Upper lobe of left lung (tissue), 6 donors: ENCODE data around the gene HBS1L. TPM values are rescaled to one million over a fixed set of nuclear protein-coding genes. Genes with fewer than 3 reads are reported as not detected.

Experiments
- ATAC-seq, 2 donors: fragments of 200-7000 bp; cut with Tn5 transposase; one replicate each; pipeline ENCODE4 v1.9.1; 2022; ENCODE audit warnings: mild to moderate bottlenecking in 2 of 2, moderate library complexity in 2 of 2; ENCODE audit not compliant: low FRiP score in 2 of 2
- DNase-seq, 2 donors: peaks; one replicate each; pipeline ENCODE4 v3.0.0-alpha.2; 2019 to 2020
- H3K27ac ChIP-seq, 4 donors: fragments of 200-600 bp; sonication (generic); one replicate each; pipeline ENCODE4 v1.5.1; 2016 to 2019
- H3K27me3 ChIP-seq, 4 donors: fragments of 200-600 bp; sonication (generic); one replicate each; pipeline ENCODE4 v1.5.1; 2017 to 2019
- H3K36me3 ChIP-seq, 4 donors: fragments of 200-600 bp; sonication (generic); one replicate each; pipeline ENCODE4 v1.5.1; 2016 to 2019
- H3K4me1 ChIP-seq, 4 donors: fragments of 200-600 bp; sonication (generic); one replicate each; pipeline ENCODE4 v1.5.1; 2018 to 2019
- H3K4me3 ChIP-seq, 4 donors: fragments of 200-600 bp; sonication (generic); one replicate each; pipeline ENCODE4 v1.5.1; 2017 to 2019; ENCODE audit warnings: mild to moderate bottlenecking in 2 of 4, moderate library complexity in 1 of 4
- H3K9me3 ChIP-seq, 4 donors: fragments of 200-600 bp; sonication (generic); one replicate each; pipeline ENCODE4 v1.5.1; 2018 to 2019
- CTCF ChIP-seq, 6 experiments: fragments of 450-650 bp in 4 of 6; fragments of 200-600 bp in 2 of 6; sonication (generic) in 2 of 6; IDR thresholded peaks; one replicate each; pipeline ENCODE4 v1.5.1; 2016 to 2019; ENCODE audit warnings: antibody characterized with exemption in 6 of 6
- EP300 ChIP-seq, 4 donors: sonication (generic); formaldehyde crosslinking; IDR thresholded peaks; one replicate each; pipeline ENCODE4 v1.5.1; 2017; ENCODE audit warnings: antibody characterized with exemption in 4 of 4, control low read depth in 2 of 4
- POLR2A ChIP-seq, 4 donors: fragments of 450-650 bp; IDR thresholded peaks; one replicate each; pipeline ENCODE4 v1.5.1; 2016 to 2017; ENCODE audit warnings: antibody characterized with exemption in 4 of 4, mild to moderate bottlenecking in 2 of 4
- POLR2AphosphoS5 ChIP-seq, 2 donors: sonication (generic); formaldehyde crosslinking; IDR thresholded peaks; one replicate each; pipeline ENCODE4 v1.5.1; 2017; ENCODE audit warnings: antibody characterized with exemption in 2 of 2
- WGBS, 2 donors: methylation state at CpG; one replicate each; pipeline ENCODE4 v1.1.5; 2017 to 2018; 5-methylcytosine and 5-hydroxymethylcytosine counted together
- total RNA-seq, 6 donors: library from RNA; depleted of rRNA in 4 of 6; stranded (reverse); fragments of >200 nt in 4 of 6; gene quantifications; one replicate each; pipeline versions ENCODE4 v1.1.0 to v1.2.1, GENCODE V29; 2016 to 2021
- donor health status: DM: no; HTN: no; CAD: no; lungs with moderate emphysema.
- donor health status: DM: no; HTN: yes; CAD: no; lungs with severe emphysema.

Gene HBS1L
- total RNA-seq, 6 donors from 2014 or later, result 16.8 to 47.0 (median 38.5) TPM

- H3K9me3 ChIP-seq, result no peaks in the 10 kb centered on the region
- H3K4me3 ChIP-seq, result no peak overlapping the region
- WGBS, 2 donors, result 59 to 76% methylated on average over 3 of the region's 3 CpGs
- no peaks in the 10 kb centered on the region for H3K4me1 ChIP-seq
- H3K36me3 ChIP-seq, result no peaks in the 10 kb centered on the region
- no peak overlapping the region for H3K27ac ChIP-seq
- no peak for TF ChIP-seq EP300 (IDR thresholded peaks at IDR 0.05)
- no peak for TF ChIP-seq CTCF (IDR thresholded peaks at IDR 0.05)
- TF ChIP-seq POLR2AphosphoS5 (IDR thresholded peaks at IDR 0.05), result no peak
- no peak for TF ChIP-seq POLR2A (IDR thresholded peaks at IDR 0.05)
- ATAC-seq (no peak), DNase-seq (no peak)
- H3K27me3 ChIP-seq, result no peaks in the 10 kb centered on the region
Observed at GRCh38 chr6:135096403-135097130, 41.9 kb upstream of the HBS1L start.

DNA sequence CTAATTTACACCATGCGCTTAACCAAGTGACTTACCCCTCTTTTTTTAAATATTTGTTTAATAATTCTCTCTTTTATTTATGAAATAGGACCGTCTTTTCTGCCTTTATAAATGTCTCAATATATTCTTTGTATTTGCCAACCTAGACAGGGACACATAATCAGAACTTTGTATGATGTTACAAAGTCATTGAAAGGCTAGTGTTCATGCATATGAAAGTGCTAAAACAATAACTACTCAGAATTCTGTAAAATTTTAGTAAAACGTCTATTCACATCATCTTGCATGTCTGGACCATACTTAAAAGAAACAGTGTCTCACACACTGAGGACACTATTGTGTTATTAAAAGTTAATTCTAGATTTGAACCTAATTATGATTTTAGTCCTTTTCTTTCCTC is 41.1 kb upstream of the HBS1L start:
- Histone ChIP-seq H3K36me3 (no peaks in the 10 kb centered on the region), H3K9me3 (no peaks in the 10 kb centered on the region), H3K27me3 (no peaks in the 10 kb centered on the region), H3K4me3 (no peak overlapping the region), H3K27ac (no peak overlapping the region), H3K4me1 (no peaks in the 10 kb centered on the region)
- 74 to 79% methylated on average over 3 of the region's 3 CpGs for WGBS, 2 donors
- no peak for DNase-seq
- ATAC-seq, result no peak
- TF ChIP-seq POLR2A (IDR thresholded peaks at IDR 0.05) (no peak), CTCF (IDR thresholded peaks at IDR 0.05) (no peak), POLR2AphosphoS5 (IDR thresholded peaks at IDR 0.05) (no peak), EP300 (IDR thresholded peaks at IDR 0.05) (no peak)

DNA sequence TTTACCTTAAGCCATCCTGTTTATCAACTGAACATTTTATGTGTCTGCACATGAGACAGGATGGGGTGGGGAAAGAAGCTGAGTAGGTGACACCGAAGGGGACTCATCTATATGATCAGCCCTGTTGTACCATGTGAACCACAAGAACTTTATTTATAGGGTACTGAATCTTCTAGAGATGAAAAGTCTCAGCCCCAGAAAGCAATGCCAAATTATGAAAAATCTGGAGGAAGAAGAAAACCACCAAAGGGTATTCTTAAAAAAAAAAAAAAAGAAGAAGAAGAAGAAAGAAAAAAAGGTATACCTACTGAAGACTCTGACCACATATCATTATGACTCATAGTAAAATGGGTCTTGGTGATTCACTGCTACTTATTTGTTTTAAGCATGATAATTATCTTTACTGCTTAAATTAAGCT is 39.8 kb upstream of the HBS1L start:
- Histone ChIP-seq H3K36me3 (no peaks in the 10 kb centered on the region), H3K27ac (no peak overlapping the region), H3K27me3 (no peaks in the 10 kb centered on the region), H3K4me3 (no peak overlapping the region), H3K9me3 (no peaks in the 10 kb centered on the region), H3K4me1 (no peaks in the 10 kb centered on the region)
- no peak for ATAC-seq
- 71 to 76% methylated on average over 1 of the region's 1 CpG for WGBS, 2 donors
- TF ChIP-seq POLR2AphosphoS5 (IDR thresholded peaks at IDR 0.05) (no peak), POLR2A (IDR thresholded peaks at IDR 0.05) (no peak), EP300 (IDR thresholded peaks at IDR 0.05) (no peak), CTCF (IDR thresholded peaks at IDR 0.05) (no peak)
- DNase-seq, result no peak

DNA sequence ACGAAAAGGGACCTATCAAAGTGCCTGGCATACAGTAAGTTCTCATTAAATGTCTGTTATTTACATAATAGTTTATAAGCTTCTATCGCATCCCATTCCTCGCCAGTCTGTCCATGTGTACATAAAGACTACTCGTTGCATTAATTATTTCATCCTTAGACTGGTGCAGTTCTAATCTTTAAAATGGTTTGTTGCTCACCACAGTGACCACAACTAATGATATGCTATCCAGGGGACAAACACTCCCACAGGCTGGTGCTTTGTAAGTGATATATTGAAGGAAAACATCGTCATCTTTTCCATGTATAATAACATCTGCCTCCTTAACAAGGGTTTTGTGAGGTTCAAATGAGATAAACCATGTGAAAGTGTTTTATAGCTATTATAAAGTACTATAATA is 39.0 kb upstream of the HBS1L start:
- 72 to 89% methylated on average over 5 of the region's 5 CpGs for WGBS, 2 donors
- no peaks in the 10 kb centered on the region for H3K9me3 ChIP-seq
- no peak overlapping the region for H3K27ac ChIP-seq
- H3K4me3 ChIP-seq, result no peak overlapping the region
- ATAC-seq (no peak), DNase-seq (no peak)
- H3K4me1 ChIP-seq, result no peaks in the 10 kb centered on the region
- no peaks in the 10 kb centered on the region for H3K27me3 ChIP-seq
- TF ChIP-seq CTCF (IDR thresholded peaks at IDR 0.05), result no peak
- no peak for TF ChIP-seq POLR2A (IDR thresholded peaks at IDR 0.05)
- TF ChIP-seq POLR2AphosphoS5 (IDR thresholded peaks at IDR 0.05), result no peak
- no peak for TF ChIP-seq EP300 (IDR thresholded peaks at IDR 0.05)
- H3K36me3 ChIP-seq, result no peaks in the 10 kb centered on the region

DNA sequence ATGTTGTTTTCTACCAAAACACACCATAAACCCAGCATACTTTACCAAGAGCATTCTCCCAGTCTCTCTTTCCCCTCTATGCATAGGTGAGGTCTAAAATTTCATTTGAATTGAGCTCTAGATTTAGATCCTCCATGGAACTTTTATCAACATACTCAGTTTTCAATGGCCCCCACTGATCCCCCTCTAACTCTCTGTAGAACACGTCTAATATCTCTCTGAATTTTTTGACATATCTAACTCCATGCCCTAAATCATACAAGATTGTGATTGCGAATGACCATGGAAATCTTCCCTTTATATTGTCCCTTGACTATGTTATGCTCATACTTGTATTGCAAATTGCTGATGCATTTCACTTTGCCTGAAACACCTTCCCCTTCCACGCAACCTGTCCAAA is 38.1 kb upstream of the HBS1L start:
- Histone ChIP-seq H3K4me3 (no peak overlapping the region), H3K27me3 (no peaks in the 10 kb centered on the region), H3K36me3 (no peaks in the 10 kb centered on the region), H3K27ac (no peak overlapping the region), H3K4me1 (no peaks in the 10 kb centered on the region), H3K9me3 (no peaks in the 10 kb centered on the region)
- no peak for DNase-seq
- WGBS, 2 donors, result 92 to 93% methylated on average over 3 of the region's 3 CpGs
- no peak for ATAC-seq
- no peak for TF ChIP-seq POLR2AphosphoS5 (IDR thresholded peaks at IDR 0.05)
- TF ChIP-seq CTCF (IDR thresholded peaks at IDR 0.05), result no peak
- TF ChIP-seq EP300 (IDR thresholded peaks at IDR 0.05), result no peak
- no peak for TF ChIP-seq POLR2A (IDR thresholded peaks at IDR 0.05)
